Activated CD4-positive, alpha-beta T cell treated with anti-CD3 and anti-CD28 coated beads, Interleukin-10, Interleukin-2, amounts not matched to agents 100 ng/mL and 50 ng/mL, durations not matched to agents 16 hours and 8 hours (primary cell): ENCODE results near the gene PRX.

Experiments
- DNase-seq: peaks from one replicate; pipeline ENCODE4 v3.0.0-alpha.2; 2020

Gene PRX

DNA sequence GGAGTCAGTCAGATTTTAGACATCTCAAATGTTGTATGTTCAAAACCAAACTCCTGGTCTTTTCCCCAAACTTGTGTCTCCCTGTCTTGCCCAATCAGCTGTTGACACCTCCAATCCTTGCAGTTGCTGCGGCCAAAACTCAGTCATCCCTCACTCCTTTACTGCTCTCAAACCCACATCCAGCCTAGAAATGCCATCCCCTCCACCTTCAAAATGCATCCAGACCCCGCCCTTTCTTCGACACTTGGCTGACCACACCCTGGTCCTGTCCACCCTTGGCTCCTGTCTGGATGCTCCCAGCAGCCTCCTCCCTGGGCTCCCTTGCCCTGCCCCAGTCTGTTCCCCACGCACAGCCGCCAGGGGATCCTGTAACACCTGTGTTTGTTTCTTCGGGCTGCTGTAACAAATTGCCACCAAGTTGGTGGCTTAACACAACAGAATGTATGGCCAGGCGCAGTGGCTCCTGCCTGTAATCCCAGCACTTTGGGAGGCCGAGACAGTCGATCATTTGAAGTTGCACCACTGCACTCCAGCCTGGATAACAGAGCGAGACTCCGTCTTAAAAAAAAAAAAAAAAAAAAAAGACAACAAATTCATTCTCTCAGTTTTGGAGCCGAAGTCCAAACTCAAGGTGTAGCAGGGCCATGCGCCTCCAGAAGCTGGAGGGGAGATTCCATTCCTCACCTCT, 53.0 kb downstream of the PRX start:
- DNase-seq, result no peak

DNA sequence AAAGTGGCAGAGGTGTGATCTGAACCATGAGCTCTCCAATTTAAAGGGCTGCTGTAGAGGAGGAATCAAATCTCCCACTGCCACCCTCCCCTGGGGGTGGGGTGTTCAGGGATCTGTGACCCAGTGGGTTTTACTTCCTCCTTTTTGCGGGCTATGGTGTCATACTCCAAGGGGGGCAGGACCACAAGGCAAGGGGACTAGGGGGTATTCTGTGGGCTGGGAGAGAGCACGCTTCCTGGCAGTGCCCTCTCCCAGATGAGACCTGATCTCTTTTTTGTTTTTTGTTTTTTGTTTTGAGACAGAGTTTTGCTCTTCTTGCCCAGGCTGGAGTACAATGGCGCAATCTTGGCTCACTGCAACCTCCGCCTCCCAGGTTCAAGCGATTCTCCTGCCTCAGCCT, 54.4 kb downstream of the PRX start:
- no peak for DNase-seq

DNA sequence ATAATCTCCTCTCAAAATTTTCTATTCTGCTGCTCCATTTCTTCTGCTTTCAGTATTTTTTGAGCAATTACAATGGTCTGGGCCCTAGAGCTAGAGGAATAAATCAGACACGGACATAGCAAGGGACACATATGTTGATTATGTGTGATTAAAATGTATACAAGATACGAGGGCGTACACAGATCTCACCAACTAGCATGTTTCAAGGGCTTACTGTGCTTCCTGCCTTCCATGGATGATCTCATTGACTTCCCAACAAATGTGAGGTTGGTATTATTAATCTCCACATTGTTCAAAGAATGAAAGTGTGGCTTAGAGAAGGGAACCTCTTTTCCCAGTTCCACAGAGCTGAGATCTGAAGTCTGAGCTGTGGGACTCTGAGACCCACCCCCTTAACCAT, 55.5 kb downstream of the PRX start:
- no peak for DNase-seq

DNA sequence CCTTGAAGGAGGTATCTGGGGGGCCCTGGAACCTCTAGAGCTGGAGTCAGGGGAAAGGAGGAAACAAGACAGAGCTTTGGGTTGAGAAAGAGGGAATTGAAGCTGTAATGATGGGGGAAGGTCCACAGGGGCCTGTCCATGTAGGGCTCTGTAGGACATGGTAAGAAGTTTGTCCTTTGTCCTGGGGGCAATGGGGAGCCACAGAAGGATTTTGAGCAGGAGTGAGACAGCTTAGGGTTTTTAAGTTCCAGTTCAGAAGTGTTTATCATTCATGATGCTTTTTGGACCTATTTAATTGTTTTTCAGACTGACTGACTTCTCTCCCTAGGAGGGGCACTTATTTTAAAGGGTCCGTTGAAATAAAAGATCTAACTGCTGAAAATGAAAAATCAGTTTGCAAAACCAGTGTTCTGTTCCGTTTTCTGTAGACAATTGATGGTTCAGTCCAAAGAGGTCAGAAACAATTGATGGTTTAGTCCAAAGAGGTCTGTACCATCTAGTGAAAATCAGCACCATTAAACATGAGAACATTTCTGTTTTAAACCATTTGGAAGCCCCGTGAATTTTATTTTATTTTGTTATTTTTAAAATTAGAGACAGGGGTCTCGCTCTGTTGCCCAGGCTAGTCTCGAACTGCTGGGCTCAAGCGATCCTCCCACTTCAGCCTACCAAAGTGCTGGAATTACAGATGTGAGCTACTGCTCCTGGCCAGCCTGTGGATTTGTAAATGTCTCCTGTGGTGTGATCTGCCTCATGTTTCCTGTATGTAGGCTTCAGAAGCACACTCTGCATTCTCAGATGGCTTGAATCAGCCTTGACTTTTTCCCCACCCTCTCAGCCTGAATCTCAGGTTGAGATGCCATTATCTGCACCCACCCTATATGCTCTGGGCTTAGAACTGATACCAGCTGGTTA, 56.2 kb downstream of the PRX start:
- no peak for DNase-seq

DNA sequence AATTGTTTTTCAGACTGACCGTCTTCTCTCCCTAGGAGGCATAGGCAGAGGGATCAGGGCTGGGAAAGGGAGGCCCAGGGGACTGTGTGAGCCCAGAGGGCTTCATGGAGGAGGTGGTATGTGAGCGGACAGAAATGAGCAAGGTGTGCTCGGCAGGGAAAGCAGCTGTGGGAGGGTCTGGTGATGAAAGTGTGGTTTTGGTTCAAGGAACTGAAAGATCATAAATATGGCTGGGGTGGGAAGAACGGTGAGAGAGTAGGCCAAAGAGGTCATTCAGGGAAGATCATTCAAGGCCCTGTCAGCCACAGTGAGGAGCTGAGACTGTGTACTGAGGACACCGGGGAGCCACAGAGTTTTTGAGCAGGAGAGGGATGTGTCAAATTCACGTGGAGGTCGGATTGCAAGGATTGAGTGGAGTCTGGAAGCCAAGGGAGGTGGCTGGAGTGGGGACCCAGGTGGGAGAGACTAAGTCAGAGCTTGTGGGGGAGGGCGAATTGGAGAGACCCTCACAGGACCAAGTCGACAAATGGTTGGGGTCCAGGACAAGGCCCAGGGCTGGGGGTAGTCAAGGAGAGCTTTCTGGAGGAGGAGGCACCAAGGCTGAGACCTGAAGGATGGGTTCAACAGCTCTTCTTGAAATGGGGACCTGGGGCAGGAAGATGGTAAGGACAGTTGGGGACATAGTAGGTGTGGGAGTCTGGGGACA, 57.0 kb downstream of the PRX start:
- DNase-seq, result no peak

DNA sequence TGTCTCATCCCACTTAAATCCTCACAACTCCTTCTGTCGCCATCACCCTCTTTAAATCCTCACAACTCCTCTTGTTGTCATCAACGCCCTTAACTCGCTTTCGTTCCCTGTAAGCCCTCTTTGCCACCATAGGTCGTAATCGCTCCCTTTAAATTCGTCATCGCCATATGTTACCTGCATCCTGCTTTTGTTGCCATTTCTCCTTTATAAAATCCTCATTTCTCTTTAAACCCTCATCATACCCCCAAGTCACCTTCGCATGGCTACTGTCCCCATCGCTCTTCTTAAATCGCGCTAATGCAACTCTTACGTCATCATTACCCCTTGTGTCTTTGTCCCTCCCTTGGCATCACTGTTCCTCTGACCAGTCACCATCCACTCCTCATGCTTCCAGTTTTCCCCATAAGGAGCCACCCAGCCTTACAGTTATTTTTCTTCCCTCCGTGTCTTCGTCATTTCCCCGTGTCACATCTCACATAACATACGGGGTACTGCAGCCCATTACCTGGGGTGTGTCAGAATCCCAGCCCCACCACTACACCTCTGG, 64.1 kb downstream of the PRX start:
- DNase-seq, result peak; percentile 18

DNA sequence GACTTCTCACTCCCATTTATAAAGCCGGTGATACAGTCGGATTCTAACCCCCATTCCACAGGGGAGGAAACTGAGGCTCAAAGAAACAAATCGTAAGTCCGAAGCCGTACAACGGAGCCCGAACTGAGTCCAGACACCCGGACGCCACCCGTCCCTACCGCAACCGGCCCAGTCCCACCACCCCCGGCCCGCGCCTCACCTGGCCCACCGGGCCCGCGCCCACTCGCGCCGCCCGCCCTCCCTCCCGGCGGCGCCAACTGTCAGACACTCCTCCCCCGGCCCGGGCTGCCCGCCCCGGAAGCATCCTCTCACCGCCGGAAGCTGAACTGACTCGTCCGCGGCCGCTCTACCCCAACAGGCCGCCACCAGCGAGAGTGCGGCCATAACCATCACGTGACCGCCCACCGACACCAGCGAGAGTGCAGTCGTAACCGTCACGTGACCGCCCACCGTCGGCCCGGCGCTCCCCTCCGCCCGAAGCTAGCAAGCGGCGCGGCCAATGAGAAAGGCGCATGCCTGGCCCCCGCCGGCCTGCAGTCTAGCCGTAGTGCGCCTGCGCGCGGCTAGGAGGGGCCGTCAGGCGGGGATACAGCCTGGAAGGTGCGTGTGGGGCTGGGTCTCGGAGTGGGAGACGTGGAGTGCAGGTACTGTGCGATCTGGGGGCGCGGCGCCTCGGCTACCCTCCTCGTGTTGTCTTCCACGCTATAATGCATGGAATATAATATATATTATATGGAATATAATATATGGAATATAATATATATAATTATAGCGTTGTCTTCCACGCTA, 64.9 kb downstream of the PRX start, which contains the start of the genes C19orf47 and PLD3:
TSS of gene C19orf47 (minus strand) at position 273 of the 789 bp plus-strand sequence. CDS start 6,540 bp downstream, outside the sequence.
TSS of gene PLD3 (plus strand) at position 571 of the 789 bp plus-strand sequence. CDS start 17,789 bp downstream, outside the sequence.
- DNase-seq, result peak; percentile 100

DNA sequence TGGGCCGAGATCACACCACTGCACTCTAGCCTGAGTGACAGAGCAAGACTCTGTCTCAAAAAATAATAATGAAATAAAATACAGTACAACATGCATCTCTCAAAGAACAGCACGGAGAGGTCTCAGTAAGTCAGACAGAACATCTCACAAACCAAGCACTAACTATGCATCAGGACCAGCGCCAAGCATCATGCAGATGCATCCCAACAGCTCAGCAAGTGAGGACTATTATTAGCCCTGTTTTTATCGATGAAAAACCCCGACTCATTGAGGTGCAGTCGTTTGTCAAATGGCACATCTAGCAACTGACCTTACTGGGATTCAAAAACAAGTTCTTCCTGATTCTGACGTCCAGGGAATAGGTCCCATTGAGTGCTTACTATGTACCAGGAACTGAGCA, 68.8 kb downstream of the PRX start:
- DNase-seq, result no peak
